Ecto neural progenitor cell (in vitro differentiated cells): Measurements from ENCODE around the gene SLC25A26.

Experiments
- DNase-seq: peaks from one replicate; pipeline ENCODE4 v3.0.0-alpha.2; 2018; ENCODE audit warnings: low spot score

SLC25A26 gene

DNA sequence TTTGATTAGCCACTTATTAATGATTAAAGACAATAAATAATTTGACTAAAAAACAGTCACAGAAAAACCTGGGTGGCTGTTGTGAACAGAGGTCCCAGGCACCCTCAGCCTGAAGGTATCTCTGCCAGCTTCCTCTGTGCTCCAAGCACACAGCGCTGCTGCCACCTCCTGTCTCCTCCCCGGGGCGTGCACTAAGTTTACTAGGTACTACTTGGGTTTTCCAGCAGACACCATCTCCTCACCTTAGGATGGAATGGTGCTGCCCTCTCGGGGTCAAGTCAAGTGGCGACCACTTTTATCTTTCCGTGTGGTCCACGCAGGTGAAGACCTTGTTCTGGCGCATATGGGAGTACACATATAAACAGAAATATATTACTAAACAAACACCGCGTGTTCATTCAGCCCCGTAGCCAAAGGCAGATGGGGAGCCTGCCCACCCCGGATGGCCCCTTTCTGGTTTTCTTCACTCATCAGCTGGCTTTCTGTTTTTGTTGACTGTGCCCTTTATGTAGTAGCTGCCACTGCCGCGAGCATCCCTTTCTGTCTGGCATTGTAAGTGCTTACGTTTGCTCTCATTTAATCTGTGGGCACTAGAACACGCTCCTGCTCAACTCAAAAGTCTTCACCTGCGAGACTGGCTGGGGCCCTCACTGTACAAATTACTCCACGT is 152.0 kb downstream of the SLC25A26 start:
- peak; percentile 56 for DNase-seq

DNA sequence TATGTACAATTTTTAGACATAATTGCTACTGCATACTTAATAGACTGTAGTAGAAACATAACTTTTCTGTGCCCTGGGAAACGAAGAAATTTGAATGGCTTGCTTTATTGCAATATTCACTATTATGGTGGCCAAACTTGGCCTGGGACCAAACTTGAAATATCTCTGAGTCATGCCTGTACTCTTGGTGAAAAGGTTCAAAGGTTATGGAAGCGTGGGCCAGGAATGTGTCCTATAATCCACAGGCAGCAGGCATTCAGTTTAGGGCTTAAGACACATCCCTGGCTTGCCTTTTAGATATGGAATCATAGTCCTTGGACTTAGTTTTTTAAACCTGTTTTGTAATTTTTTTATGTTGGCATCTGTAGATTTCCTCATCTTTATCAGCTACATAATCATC is 155.8 kb downstream of the SLC25A26 start:
- DNase-seq: no peak

DNA sequence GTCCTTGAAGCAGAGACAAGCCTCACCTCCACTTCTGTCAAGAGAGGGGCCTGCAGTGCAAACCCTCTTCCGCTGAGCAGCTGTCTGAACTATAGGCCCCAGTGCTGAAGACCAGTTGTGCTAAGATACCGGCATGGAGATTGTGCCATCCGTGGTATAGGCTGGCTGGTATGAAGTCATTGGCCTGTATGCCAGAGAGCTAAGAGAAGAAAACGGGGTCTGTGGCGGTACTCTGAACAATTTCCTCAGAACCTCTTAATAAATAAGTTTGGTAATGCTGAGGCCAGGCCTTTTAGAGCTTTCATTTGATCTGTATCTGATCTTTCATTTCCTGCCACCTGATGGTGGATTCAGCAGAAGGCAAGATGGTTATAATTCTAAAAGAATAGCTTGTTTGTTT is 157.0 kb downstream of the SLC25A26 start:
- no peak for DNase-seq

DNA sequence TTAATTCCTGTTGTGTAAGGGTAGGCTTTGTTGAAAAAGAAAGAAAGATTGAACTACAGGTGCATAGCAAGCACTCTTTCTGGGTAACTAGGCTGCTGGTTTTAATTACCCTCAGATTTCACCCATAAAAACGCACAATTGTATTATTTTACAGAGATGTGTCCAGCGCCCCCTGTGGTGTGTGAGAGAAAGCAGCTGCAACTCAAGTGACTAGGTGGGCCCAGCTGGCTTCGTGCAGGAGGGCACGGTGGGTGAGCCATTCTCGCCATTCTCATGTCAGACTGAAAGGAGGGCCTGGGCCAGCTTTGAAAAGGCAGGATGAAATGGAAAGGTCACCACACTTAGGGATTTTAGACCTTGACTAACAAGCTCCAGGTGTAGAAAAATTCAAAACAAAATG is 157.5 kb downstream of the SLC25A26 start:
- DNase-seq: peak; percentile 69

DNA sequence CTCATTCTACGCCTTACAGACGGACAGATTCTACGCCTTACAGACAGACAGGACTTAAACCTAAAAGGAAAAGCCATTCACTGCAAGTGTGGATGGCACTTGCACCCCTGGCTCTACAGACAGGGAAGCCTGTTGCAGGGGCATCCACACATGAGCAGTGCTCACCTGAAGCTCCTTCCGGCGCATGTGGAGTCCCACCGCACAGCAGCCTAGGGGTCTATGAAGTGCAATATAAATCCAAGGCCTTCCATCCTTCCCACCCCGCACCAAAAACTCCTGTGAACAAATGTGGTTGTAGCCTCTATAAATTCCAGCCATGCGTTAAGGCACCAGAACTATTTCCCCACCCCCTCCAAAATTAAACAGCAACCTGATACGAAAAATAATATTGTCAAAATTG is 158.8 kb downstream of the SLC25A26 start:
- DNase-seq: no peak

DNA sequence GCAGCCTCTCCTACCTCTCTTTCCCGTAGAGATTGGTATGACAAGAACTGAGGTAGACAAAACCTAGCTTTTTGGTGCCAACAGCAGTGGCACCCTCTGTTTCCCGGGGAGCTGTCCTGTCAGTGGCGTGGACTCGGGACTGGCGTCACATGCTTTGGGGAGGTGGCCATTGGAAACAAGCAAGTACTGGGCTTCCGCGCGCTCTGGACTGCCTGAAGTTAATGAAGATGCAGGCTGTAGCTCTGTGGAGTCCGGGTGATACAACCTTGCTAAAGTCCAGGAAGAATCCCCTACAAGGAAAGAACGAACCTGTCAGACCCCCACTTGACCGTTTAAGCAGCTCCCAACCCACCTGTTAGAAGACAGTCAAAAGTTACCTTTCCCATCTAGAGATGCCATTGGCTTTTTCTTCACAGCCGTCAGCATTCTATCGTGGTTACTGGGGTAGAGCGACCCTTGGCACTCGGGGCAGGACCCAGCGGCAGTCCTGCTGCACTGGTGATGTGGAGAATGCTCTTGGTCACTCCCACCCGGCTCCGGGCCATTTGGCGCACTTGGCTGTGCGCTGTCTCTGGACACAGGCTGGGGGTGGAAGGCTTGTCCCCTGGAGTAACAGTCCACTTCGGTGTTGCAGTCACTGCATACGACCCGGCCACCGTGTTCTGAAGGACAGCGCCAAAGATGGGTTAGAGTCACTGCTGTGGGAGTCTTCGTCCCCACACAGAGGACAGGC is 159.6 kb downstream of the SLC25A26 start:
- DNase-seq: no peak

DNA sequence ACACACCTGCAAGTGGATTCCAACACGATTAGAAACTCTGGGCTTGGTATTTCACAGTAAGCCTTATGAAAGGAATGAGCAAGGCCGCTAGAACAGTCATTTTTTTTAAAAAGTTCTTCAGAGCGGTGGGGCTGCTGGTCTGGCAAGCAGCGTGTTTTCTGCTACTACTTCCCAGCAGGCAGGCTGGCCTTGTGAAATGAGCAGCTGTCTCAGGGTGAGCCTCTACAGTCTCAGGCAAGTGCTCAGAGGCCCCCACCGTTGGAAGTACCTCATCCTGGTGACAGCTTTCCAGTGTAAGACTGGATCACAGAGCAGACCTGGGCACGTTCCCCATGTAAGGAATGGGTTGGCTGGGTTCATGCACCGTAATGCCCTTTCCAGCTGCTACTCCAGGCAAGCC is 160.8 kb downstream of the SLC25A26 start:
- no peak for DNase-seq

DNA sequence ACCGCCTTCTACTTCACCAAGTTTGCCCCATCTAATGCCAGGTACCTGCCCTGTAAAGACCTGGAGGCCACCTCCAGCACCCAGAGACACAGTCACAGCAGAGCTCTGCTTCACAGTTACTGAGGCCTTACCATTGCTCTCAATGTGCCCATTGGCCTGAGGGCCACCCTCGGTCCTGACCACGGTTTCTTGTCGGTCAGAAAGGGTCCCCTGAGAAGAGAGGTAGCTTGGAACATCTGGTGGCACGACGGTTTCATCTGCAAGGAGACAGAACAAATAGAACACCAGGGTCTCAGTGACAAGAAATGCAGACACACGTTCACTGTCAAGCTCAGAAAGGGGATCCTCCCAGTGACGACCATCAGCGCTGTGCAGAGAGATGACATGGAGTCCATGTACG is 161.3 kb downstream of the SLC25A26 start:
- DNase-seq: no peak

DNA sequence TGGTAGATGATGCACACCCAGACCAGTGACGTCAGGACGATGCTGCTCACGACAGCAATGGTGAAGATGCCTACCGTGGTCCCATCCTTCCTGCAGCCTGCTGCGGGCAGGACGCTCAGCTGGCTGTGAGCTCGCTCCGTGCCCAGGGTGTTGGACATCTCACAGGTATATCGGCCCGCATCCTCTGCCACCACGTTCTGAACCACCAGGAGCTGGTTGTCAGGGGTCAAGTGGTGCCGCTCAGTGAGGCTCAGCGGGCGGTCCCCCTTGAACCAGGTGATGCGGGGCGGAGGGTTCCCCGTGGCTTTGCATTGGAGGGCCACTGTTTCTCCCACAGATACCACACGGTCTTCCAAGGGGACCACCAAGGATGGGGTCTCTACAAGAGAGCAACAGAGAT is 162.2 kb downstream of the SLC25A26 start:
- DNase-seq: no peak

DNA sequence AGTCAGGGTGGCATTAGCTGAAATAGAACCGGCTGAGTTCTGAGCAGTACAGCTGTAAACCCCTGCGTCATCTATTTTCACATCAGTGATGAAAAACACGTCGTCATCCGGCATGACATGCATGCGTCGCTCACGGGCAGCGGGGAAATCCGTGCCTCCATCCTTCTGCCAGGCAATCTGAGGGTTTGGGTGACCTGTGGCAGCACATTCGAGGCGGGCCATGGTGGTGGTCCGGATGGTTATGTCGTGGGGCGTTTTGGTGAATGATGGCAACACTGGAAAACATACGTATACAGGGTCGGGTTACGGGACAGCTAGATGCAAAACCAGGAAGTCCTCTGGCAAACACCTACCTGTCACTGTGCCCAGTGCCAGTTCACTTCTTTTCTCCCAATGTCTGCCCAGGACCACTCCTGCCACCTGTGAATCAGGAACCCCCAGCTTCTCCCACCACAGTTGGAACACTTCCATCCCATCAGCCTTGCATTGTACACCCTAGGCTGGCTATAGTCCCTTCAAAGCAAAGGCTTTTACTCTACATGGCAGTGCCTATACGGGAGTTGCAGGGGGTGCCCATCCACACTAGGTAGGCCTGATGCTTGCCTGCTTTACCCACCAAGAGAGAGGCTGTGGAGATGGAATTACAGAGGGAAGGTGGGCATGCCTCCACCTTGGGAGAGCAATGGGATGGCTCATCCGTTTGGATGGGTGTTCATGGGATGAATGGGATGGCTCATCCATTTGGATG is 163.4 kb downstream of the SLC25A26 start:
- DNase-seq: no peak

DNA sequence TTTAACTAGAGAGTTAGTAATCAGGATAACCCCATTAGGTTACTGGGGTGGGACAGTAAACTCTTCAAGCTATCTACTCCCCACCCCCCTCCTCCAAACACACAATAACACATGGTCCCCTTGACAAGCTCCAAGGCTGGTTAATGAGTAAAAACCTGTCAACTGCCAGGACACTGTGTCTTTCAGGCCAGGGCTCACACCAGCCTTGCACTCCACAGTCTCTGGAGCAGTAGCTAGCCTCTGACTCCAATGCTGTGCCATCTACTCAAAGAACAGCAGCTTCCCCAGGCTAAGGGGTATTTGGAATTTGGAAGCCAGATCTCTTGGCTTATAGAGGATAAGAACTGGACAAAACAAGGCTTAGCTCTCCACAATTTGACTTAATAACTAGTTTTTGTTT is 164.3 kb downstream of the SLC25A26 start:
- DNase-seq: no peak

DNA sequence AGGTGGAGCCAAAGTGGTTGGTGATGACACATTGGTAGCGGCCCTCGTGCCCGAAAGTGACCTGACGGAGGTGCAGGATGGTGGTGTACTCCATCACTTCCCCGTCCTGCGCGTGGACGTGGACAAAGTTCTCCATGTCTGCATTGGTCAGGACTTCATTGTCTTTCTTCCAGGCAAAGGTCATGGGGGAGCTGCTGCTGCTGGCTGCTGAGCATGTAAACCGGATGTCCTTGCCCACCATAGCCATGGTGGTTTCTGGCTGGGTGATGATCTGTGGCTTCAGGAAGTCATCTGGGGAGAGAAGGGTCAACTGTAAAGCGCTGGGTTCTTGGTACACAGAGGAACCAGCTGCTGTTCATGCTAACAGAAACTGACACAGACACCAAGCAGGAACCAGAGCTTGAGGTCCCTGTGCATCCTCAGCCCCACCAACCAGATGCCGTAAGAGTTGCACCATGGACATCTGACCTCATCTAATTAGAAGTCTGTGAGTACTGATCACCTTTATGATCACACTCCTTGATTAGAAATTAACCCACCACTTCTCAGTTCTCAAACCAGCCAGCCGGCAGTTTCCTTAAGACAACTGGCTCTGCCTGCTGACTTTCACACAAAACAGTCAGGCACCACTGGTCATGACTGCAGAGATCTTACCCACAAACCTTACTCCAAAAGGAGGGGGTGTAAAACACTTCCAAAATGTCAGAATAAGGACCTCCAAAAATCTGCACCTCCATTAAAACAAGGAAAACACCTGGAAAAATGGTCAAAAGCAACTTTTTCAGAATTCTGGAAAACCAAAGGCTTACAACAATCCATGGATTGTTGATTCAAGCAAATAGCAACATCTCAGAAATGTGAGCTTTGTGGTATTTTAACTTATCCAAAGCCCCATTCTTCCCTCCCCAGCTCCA is 165.5 kb downstream of the SLC25A26 start:
- no peak for DNase-seq

DNA sequence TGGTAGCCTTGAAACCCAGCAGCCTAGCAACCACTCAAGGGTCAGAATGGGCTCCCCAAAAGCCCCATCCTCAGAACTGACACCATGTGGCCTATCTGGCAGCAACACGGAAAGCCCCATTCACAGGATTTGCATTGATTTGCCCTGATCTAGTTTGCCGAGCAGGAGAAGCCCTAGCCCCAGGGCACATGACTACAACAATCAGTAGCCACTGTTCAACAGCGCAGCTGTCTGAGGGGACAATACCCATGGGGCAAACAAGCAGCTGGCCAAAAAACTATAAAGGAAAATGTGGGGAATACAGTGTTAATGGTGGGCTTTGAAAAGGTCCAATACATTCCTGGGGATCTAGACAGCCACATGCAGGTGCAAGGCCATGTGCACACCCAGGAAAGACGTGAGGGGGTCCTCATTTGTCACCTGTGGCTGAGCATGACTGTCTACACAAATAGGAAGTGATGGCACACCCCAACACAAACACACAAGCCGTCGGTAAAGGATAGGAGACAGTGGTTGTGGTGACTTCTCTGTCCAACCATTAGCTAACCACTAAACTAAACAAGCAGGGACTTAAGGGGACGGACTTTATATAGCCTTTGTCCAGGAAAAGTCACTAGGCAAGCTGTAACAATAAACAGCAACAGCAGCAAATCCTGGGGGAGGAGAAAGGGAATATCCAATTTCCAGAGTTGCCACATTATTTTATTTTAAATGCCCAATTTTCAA is 166.3 kb downstream of the SLC25A26 start:
- no peak for DNase-seq

DNA sequence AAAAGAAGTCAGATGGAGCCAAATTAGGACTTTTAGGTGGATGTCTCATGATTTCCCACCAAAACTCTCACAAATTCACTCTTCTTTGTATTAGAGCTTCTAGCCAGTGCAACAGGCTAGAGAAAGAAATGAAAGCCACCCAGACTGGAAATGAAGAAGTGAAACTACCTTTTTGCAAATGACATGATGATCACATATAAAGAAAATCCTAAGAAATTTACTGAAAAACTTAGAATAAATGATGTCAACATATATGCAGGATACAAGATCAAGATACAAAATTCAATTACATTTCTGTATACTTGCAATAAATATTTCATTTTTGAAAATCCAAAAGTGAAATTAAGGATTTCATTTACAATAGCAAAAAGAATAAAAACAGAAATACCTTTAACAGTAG is 169.2 kb downstream of the SLC25A26 start:
- no peak for DNase-seq

DNA sequence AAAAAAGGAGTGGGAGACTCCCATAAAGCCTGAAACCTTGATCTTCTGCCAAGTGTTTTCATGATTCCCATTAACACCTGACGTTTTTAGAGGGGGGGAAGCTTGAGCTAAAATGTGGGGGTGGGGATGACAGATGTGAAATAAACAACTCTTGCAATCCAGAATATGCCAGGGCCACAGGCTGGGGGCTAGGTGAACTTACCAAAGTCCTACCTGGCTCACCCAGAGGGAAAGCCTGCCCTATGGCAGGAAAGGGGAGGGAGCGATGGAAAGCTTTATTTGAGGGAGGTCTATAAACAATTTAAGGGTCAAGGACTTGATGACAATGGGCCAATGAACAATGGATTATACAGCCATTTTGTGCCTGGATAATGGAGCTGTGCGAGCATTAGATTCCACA is 171.7 kb downstream of the SLC25A26 start:
- DNase-seq: no peak

DNA sequence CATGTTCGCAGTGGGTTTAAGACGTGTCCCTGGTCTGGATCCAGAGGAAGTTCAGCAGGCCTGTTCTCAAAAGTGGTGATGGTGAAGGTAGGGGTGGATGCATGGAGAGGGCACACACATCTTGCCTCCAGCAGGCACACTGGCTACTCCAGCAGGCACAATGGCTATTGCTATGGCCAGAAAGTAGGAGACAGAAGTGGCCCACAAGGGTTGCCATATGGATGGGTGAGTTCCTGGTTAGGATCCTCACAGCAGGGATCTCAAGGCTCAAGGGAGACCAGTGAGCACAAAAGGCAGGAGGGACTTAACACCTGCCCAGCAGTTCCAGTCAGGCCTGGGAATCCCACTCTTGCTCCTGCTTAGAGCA is 172.1 kb downstream of the SLC25A26 start:
- no peak for DNase-seq

DNA sequence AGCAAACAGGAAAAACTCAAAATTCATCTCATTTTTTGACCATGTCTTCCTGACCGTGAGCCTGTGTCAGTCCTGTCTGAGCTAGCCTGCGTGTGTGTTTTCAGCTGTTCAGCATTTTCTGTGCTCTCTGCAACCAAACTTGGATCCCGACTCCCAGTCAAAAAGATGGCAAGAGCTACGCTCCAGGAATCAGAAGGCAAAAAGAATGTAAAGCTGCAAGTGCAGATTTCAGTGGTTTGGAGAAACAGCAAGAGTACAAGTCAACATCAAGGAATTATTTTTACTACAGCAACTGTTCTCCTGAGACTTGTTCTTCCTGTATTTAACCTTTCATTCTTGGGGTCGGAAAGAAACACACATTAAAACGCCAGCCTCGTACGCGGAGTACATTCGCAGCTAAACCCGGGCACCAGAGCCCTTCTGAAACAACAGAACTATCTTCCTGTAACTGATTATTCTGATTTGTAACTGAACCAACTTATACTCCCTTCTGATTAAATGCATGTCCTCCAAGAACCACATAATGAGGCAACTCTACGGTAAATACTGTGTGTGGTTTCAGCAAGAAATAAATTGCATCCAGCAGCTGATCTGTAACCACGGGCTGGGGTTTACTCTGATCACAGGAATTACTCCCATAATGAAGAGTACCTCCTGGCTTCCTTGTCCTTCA is 172.7 kb downstream of the SLC25A26 start:
- DNase-seq: no peak

DNA sequence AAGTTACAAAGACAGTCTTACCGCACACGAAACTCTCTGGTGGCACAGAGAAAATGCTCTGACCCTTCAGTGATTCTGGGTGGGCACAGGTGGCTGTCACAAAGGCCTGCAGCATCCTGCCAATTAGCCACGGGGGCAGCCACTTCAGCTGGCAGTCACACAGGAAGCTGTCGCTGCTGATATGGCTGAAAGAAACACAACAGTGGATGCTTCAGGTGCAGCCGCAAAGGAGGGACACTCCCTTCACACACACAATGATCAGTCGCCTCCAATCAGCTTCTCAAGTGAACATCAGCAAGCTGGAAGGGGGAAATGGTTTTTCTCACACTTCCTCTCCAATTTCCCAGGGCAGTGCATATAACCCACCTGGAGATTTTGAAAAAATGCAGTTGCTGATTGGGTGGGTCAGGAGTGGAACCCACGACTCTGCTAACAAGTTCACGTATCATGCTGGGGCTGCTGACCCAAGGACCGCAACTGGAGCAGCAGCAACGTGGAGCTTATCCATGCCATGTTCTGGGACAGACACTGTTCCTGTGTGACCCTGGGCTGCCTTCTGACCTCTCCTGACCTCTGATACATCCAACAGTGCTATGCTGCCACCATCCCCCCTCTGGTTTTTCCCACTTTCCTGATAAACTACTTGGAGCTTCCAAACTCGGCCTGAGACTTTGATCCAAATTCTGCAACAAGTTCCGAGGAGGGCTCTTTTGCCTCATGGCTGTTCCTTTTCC is 173.4 kb downstream of the SLC25A26 start:
- DNase-seq: no peak

DNA sequence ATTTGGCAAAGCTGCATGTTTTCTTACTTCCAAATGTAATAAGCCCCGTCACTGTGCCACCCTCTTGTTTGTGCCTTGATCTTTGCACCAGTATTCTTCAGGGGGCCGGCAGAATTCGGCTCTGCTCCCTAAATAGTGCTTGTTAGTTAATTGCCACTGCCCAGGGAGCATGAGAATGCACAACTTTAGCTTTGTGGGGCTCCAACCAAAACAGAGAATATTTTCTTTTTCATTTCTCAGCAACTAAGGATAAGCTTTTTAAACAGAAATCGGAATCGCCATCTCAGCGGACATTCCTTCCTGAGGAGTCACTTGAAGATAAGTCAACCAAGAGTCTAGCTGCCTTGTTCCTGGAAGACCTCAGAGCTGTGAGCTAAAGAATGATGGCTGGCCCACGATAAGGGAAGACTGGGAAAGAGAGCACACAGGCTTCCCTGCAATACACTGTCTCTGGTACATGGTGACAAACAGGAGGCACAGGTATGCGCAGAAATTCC is 174.0 kb downstream of the SLC25A26 start:
- no peak for DNase-seq

DNA sequence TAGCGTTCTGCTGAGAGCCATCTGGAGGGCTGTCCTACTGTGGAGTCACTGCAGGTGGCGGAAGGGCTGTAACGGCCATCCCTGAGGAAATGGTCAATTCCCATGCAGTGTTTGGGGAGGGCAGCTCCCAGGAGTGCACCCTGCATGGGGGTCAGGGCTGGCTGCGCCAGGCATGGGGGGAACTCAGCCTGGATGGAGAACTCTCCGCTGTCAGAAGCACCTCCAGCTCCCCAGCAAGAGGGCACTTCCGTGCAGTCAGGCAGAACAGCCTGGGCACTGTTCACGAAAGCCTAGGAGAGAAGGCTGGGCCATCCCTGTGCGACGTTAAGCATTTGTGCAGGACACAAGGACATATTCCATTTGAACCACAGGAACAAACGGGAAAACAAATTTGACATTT is 174.8 kb downstream of the SLC25A26 start:
- no peak for DNase-seq
